Measurements from ENCODE around the gene CERT1. TPM values are rescaled to one million over a fixed set of nuclear protein-coding genes. Genes with fewer than 3 reads are reported as not detected.
"Not testable (repeated sequence)": the region's sequence is repeated elsewhere in the genome, so short reads cannot be mapped to it uniquely, and the experiment has no call there.

The CERT1 gene
- polyA plus RNA-seq, 3 donors = 16.6 to 50.5 (median 45.9) TPM

GRCh38 chr5:75335486-75335885 lies 175.9 kb downstream of the CERT1 start:
- no peak for TF ChIP-seq CTCF (IDR thresholded peaks at IDR 0.05)
- Histone ChIP-seq H3K27me3 (ENCODE audit: control insufficient read depth in 2 of 2, insufficient read depth in 2 of 2, low read length in 2 of 2) (no peaks in the 10 kb centered on the region), H3K4me3 (replicated peaks in 1 of 3; ENCODE audit: low read depth in 2 of 3, low read length in 3 of 3) (no peak overlapping the region), H4K20me1 (ENCODE audit: insufficient read depth, low read length) (peaks cover 23% of the 10 kb centered on the region), H3K4me1 (ENCODE audit: control insufficient read depth in 1 of 2, insufficient read depth in 2 of 2, low read length in 2 of 2) (peaks cover 23 to 33% of the 10 kb centered on the region in 2 donors), H3K36me3 (replicated peaks in 1 of 2; ENCODE audit: control insufficient read depth in 1 of 2, insufficient read depth in 2 of 2, low read length in 2 of 2) (no peaks in the 10 kb centered on the region), H3K79me2 (ENCODE audit: insufficient read depth, low read length) (peaks cover 33% of the 10 kb centered on the region), H3K9me3 (replicated peaks in 1 of 2; ENCODE audit: control insufficient read depth in 1 of 2, insufficient read depth in 1 of 2, low read length in 2 of 2) (no peaks in the 10 kb centered on the region), H3K27ac (ENCODE audit: low read depth in 1 of 2, low read length in 2 of 2) (no peak overlapping the region), H3K9ac (ENCODE audit: insufficient read depth, low read length, poor library complexity, severe bottlenecking) (no peak overlapping the region), H2AFZ (ENCODE audit: insufficient read depth, low read depth, low read length, poor library complexity, severe bottlenecking) (no peak overlapping the region), H3K4me2 (replicated peaks; ENCODE audit: extremely low read depth, low read length, poor library complexity, severe bottlenecking) (no peak overlapping the region)
- peaks cover 25% of the 10 kb centered on the region for H3K4me1 Mint-ChIP-seq
- H3K27me3 Mint-ChIP-seq (ENCODE audit: low read depth in 3 of 3) = peaks cover 0 to under 1% (median 0%) of the 10 kb centered on the region in 3 donors
- no peak overlapping the region for H3K27ac Mint-ChIP-seq
- intact Hi-C loops (cut with micrococcal nuclease) = loop anchor here in 1 of 2 donors (5.0 kb wide), 1 partner anchor 98 kb away; the partner anchor contains the start of gene ANKRD31
- H3K4me3 Mint-ChIP-seq = no peak overlapping the region
- peaks cover 2 to 6% of the 10 kb centered on the region in 2 donors for H3K36me3 Mint-ChIP-seq
- peaks cover 0 to 4% (median 0%) of the 10 kb centered on the region in 7 donors for H3K9me3 Mint-ChIP-seq
- 100% methylated on average over 1 of the region's 2 CpGs for WGBS (ENCODE audit: insufficient coverage)
- DNase-seq = no peak

GRCh38 chr5:75334413-75334812 lies 177.0 kb downstream of the CERT1 start:
- not testable (repeated sequence) for H3K4me3 Mint-ChIP-seq

GRCh38 chr5:75333759-75334158 lies 177.7 kb downstream of the CERT1 start:
- H3K9ac ChIP-seq (ENCODE audit: insufficient read depth, low read length, poor library complexity, severe bottlenecking); H3K36me3 ChIP-seq (replicated peaks in 1 of 2; ENCODE audit: control insufficient read depth in 1 of 2, insufficient read depth in 2 of 2, low read length in 2 of 2); DNase-seq; H2AFZ ChIP-seq (ENCODE audit: insufficient read depth, low read depth, low read length, poor library complexity, severe bottlenecking); H3K4me2 ChIP-seq (replicated peaks; ENCODE audit: extremely low read depth, low read length, poor library complexity, severe bottlenecking); H3K4me3 Mint-ChIP-seq; H3K27ac ChIP-seq (ENCODE audit: low read depth in 1 of 2, low read length in 2 of 2); H3K9me3 Mint-ChIP-seq; H3K4me3 ChIP-seq (replicated peaks in 1 of 3; ENCODE audit: low read depth in 2 of 3, low read length in 3 of 3); H3K27ac Mint-ChIP-seq; H3K27me3 ChIP-seq (ENCODE audit: control insufficient read depth in 2 of 2, insufficient read depth in 2 of 2, low read length in 2 of 2); H3K9me3 ChIP-seq (replicated peaks in 1 of 2; ENCODE audit: control insufficient read depth in 1 of 2, insufficient read depth in 1 of 2, low read length in 2 of 2); H3K36me3 Mint-ChIP-seq; intact Hi-C loops (cut with micrococcal nuclease); H3K27me3 Mint-ChIP-seq (ENCODE audit: low read depth in 3 of 3): not testable (repeated sequence)
- H4K20me1 ChIP-seq (ENCODE audit: insufficient read depth, low read length) = peaks cover 11% of the 10 kb centered on the region
- peaks cover 15% of the 10 kb centered on the region for H3K4me1 Mint-ChIP-seq
- peaks cover 19 to 25% of the 10 kb centered on the region in 2 donors for H3K4me1 ChIP-seq (ENCODE audit: control insufficient read depth in 1 of 2, insufficient read depth in 2 of 2, low read length in 2 of 2)
- peaks cover 16% of the 10 kb centered on the region for H3K79me2 ChIP-seq (ENCODE audit: insufficient read depth, low read length)
- 99% methylated on average over 11 of the region's 23 CpGs for WGBS (ENCODE audit: insufficient coverage)

More at GRCh38 chr5:75334413-75334812, 177.0 kb downstream of the CERT1 start:
- H3K4me2 ChIP-seq (replicated peaks; ENCODE audit: extremely low read depth, low read length, poor library complexity, severe bottlenecking); intact Hi-C loops (cut with micrococcal nuclease); H3K4me3 ChIP-seq (replicated peaks in 1 of 3; ENCODE audit: low read depth in 2 of 3, low read length in 3 of 3); H3K9me3 Mint-ChIP-seq; H2AFZ ChIP-seq (ENCODE audit: insufficient read depth, low read depth, low read length, poor library complexity, severe bottlenecking); H3K36me3 Mint-ChIP-seq; DNase-seq; H3K27me3 Mint-ChIP-seq (ENCODE audit: low read depth in 3 of 3); H3K9ac ChIP-seq (ENCODE audit: insufficient read depth, low read length, poor library complexity, severe bottlenecking); H3K36me3 ChIP-seq (replicated peaks in 1 of 2; ENCODE audit: control insufficient read depth in 1 of 2, insufficient read depth in 2 of 2, low read length in 2 of 2); H3K27ac ChIP-seq (ENCODE audit: low read depth in 1 of 2, low read length in 2 of 2); H3K9me3 ChIP-seq (replicated peaks in 1 of 2; ENCODE audit: control insufficient read depth in 1 of 2, insufficient read depth in 1 of 2, low read length in 2 of 2); H3K27me3 ChIP-seq (ENCODE audit: control insufficient read depth in 2 of 2, insufficient read depth in 2 of 2, low read length in 2 of 2): not testable (repeated sequence)
- Histone ChIP-seq H3K79me2 (ENCODE audit: insufficient read depth, low read length) (peaks cover 23% of the 10 kb centered on the region), H4K20me1 (ENCODE audit: insufficient read depth, low read length) (peaks cover 13% of the 10 kb centered on the region), H3K4me1 (ENCODE audit: control insufficient read depth in 1 of 2, insufficient read depth in 2 of 2, low read length in 2 of 2) (peaks cover 23 to 29% of the 10 kb centered on the region in 2 donors)
- peaks cover 19% of the 10 kb centered on the region for H3K4me1 Mint-ChIP-seq
- WGBS (ENCODE audit: insufficient coverage) = 92% methylated on average over 6 of the region's 10 CpGs
- H3K27ac Mint-ChIP-seq = peak overlapping the region in 1 of 7 donors; percentile 44
